ENCODE data around the gene RAB38.

The RAB38 gene

GRCh38 chr11:88169471-88169870 lies 5.8 kb downstream of the RAB38 start:
- no peak for DNase-seq

DNA sequence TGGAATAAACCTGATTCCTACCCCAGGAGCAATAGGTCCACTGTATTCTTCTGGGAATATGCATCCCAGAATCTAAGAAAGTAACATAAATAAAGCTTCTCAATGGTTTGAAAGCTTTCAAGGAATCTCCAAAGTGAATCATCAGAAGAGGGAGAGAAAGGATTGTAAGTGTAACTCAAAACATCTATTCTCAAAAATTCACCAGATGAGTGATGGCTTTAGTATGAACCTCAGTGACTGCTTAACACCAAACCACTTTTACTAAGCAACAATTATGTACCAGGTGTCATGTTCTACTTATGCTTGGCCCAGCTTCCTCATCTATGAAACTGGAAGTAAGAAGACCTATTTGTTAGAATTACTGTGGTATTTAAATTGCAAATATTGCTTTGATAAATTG lies 7.4 kb downstream of the RAB38 start:
- DNase-seq: no peak

DNA sequence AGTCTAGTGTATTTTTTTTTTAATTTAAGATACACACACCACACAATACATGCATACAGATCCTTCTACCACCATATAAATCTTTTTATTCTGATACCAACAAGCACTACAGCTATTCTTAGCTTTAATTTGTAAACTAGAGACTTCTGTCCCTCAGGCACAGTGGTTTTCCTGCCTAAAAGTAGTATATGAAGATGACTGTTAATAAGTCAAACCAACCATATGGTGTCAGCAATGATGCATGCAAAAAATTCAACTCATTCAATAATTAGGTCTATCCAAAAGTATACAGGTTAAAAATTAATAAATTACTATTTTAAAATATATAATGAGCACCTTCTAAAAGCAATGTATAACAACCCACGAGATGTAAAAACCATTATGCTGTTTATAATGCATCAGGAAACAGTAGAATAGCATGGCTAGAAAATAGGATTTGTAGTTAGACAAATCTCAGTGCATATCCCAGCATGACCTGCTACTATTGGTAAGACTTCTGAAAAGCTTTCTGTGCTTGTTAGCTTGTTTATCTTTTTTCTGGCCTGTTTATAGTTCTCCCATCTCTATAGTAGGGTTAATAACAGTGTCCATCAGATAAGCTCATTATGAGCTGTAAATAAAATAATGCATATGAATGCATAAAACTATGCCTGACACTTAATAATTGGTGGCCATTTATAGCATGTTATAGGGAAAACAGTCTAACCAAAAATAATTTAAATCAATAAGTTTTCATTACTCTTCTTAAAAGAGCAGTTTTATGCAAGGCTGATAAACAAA lies 10.2 kb downstream of the RAB38 start:
- no peak for DNase-seq

- DNase-seq: no peak
These were observed 10.9 kb downstream of the RAB38 start for GRCh38 chr11:88164320-88164719.

DNA sequence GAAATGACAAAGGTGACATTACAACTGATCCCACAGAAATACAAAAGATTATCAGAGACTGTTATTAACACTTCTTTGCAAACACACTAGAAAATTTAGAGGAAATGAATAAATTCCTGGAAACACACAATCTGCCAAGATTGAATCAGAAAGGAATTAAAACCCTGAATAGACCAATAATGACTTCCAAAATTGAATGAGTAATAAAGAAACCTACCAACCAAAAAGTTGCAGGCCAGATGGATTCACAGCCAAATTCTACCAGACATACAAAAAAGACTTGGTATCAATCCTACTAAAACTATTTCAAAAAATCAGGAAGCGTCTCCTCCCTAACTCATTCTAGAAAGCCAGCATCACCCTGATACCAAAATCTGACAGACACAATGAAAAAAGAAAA lies 17.2 kb downstream of the RAB38 start:
- no peak for DNase-seq

GRCh38 chr11:88157370-88157769 lies 17.9 kb downstream of the RAB38 start:
- no peak for DNase-seq

DNA sequence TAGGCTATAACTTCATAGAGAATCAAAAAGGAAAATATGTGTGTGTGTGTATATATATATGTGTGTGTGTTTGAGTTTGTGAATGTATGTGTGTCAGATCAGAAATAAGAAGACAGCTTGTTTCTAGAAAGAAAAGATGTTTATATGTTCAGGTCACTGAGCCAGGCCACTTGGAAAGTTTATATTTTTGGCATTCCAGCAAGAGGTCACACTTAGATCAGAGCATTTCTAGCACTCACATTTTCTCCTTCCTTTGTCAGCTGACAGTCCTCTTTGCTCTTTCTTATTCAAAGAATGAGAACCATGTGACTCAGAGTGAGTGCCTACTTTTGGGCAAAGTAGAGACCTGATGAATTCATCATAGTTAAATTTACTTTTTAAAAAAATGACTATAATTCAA lies 22.9 kb downstream of the RAB38 start:
- DNase-seq: no peak

DNA sequence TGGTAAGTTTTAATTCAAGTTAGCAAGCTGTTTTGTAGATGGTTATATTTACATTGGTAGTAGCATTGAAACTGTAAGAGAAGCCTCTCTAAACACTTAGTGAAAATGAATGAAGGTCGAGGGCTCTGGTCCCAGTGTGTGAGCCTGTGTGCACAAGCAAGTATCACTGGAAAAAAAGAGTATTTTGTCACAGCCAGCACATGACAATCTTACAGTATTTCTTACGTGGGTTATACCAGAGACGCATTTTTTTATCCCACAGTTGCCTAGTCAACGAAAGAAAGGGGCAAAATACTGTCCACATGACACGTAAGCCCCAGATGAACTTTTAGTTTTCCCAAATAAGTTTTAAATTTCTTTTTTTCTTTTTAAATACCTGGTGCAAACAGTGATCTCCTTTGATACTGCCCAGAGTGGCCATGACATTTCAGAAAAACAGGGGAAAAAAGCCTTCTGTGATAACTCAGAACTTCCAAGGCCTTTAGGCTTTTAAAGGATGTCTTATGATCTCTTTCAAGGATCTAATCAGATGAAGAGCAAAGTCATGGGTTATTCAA lies 23.5 kb downstream of the RAB38 start:
- DNase-seq: no peak

GRCh38 chr11:88146106-88146505 lies 29.1 kb downstream of the RAB38 start:
- no peak for DNase-seq

DNA sequence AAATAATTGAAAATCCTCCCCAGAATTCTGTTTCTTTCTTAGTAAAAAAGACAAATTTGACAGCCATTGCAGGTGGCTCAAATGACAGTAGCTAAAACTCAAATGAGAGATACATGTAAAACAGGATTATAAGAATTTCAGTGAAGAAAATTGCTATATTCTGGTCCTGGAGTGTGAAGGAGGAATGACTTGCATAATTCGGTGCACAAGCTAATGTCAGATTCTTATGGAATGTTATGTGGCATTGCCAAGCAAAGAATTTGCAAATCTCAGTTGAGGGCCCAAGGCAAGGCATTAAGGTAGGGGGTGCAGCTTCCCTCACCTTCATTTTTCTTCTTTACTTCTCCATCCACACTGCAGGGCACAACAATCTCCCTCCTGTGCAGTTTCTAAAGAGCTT lies 35.4 kb downstream of the RAB38 start:
- DNase-seq: no peak

- DNase-seq: no peak
These were observed 43.3 kb downstream of the RAB38 start for GRCh38 chr11:88131764-88132470.

DNA sequence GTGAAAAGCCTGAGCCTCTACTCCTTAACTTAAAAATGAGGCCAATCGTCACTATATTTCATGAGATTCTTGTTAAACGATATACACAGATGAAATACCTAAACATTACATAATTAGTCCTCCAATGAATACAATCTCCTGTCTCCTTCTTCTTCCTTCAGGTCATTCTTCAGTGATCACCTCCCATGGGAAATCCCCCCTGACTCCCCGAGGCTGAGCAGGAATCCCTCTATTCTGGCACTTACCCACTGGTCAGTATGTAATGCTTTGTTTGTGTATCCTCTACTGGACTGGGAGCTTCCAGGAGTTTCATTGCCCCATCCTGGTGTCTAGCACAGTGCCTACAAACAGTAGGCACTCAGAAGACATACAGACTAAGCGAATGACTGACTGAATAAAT lies 52.3 kb downstream of the RAB38 start:
- no peak for DNase-seq

DNA sequence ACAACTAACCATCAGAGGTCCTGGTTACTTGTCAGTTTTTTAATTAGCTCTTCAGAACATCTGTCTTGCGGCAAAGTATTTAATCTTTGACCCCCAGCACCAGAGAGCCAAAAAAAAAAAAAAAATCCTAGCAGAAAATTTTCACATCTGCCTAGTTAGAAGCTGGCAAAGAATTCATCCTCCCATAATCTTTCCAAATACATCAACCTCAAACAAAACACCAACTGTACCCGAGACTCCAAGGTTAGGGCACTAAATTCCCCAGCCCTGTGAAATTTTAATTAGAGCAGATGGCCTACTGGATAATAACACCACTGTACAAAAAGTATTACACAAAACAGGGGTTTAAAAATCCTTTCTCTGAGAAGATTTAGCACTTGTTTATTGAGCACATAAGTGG lies 55.7 kb downstream of the RAB38 start:
- DNase-seq: no peak

GRCh38 chr11:88117281-88117858 lies 57.9 kb downstream of the RAB38 start:
- no peak for DNase-seq

DNA sequence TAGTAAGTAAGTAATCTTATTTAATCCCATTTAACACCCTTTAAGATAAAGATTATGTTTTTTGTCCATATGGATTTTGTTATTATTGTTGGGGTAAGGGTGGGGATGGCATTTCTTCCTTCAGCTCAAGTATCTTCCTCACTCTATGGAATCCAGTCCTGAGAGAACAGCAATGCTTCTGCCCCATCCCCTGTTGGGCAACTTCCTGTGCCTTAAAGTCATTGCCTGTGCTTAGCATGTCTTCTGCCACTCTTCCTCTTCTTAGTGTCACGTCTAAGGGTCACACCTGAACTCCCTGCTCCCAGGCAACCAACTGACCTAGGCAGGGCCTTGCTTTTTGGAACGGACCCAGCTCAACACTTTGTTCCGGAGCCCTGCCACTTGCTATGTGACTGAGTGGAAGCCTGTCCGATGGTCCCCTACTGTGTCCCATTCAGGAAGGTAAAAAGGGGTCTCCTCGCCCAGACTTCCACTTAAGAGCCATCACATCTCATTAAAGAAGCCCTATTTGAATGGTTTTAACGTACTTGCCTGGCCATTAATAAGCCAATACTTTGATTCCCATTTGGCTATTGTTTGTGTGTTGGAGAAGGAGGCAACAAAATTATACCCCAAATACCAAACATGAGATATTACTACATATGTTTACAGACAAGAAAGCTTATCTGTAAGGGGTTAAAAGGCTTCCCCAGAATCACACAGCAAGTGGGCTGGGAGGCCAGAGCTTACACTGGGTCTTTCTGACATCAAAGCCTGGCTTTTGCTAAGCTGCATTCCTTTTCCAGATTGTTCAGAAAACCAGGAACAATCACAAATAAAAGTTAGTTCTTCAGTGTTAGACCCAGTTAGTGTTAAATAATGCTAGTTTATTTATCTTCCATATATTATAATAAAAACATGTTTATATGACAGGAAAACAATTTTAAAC lies 59.2 kb downstream of the RAB38 start:
- DNase-seq: no peak

DNA sequence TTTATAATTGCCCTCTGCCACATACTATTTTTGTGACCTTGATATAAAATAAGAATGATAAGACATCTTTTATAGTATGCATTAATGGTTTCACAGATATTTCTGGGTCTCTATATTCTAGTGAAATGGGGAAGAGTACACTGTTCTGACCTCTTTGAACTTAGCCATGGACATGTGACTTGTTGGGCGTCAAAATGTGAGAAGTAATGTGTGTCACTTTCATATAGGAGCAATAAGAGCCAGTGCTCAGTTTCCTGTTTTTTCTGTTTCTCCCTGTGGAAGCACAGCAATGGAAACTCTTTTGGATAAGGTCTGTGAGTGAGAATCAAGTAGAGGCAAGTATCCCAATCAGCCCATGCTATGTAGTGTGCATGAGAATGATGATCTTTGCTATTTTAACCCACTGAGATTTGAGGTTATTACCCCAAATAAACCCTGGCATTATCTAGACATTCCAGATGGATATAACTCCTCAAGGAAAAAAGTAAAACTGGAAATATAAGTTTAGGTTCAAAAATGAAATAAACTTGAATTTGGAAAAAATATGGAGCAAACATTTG lies 60.7 kb downstream of the RAB38 start:
- no peak for DNase-seq

GRCh38 chr11:88106666-88107065 lies 68.6 kb downstream of the RAB38 start:
- DNase-seq: no peak

DNA sequence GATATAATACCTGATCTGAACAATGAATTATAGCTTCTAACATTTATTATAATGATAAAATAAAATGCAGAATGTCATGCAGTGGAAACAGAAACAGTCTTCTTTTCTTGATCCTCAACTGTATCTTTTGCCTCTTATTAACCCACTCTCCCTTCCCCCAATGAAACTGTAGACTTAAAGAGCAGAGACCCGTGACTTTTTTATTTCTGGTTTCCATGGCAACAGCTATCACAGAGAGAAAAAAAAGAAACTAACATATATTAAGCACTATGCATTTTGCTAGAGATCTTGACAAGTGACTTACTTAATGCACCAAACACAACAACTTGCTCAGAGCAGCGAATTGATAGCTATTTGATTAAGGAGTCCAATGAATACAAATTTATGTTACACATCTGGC lies 69.3 kb downstream of the RAB38 start:
- DNase-seq: no peak

- DNase-seq: no peak
These were observed 69.7 kb downstream of the RAB38 start for GRCh38 chr11:88105526-88105925.

GRCh38 chr11:88104408-88104807 lies 70.8 kb downstream of the RAB38 start:
- DNase-seq: no peak

DNA sequence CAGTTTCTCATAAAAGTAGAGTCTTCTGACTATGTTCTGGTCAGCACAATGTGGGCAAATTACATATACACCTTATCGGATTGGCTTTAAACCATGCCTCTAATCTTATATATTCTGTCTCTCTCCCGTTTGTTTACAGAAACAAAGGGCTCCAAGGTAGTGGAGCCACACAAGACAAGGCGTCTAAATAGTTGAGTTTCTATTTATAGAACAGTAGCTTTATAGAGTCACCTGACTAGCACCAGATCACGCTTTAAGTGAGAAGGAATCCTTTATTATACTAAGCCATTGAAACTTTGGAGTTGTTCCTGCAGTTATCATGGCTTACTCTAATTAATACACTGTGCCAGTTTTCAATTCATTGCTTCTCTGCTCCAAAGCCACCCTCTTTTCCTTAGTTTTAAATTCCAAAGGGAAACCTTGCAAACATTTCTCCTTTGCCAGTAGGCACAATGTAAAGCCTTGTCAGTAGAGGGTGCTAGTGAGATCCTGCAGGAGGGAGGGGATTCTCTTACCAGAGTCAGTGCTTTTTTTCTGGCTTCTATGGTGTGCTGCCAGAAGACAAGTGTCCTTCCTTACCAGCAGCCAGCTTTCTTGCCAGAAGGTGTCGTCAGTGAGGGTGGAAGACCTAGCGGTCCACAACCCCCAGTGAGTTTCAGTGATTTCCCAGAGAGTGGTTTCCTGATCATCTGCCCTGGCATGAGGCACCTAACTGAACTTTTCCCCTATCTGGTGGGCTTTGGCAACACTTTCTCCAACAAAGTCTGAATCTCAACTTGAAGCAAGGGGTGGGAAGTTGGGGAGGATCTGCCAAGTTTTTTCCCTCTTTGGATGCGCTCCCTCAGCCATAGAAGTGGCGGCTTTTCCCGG lies 71.7 kb downstream of the RAB38 start:
- DNase-seq: no peak

GRCh38 chr11:88102598-88102934 lies 72.7 kb downstream of the RAB38 start:
- no peak for DNase-seq

Data from cortex of kidney (tissue), 1 donor.